Measurements from ENCODE around the gene DTNBP1. TPM values are rescaled to one million over a fixed set of nuclear protein-coding genes. Genes with fewer than 3 reads are reported as not detected.

Gene DTNBP1
- total RNA-seq, 1 donor from 2014 or later: 15.1 TPM

DNA sequence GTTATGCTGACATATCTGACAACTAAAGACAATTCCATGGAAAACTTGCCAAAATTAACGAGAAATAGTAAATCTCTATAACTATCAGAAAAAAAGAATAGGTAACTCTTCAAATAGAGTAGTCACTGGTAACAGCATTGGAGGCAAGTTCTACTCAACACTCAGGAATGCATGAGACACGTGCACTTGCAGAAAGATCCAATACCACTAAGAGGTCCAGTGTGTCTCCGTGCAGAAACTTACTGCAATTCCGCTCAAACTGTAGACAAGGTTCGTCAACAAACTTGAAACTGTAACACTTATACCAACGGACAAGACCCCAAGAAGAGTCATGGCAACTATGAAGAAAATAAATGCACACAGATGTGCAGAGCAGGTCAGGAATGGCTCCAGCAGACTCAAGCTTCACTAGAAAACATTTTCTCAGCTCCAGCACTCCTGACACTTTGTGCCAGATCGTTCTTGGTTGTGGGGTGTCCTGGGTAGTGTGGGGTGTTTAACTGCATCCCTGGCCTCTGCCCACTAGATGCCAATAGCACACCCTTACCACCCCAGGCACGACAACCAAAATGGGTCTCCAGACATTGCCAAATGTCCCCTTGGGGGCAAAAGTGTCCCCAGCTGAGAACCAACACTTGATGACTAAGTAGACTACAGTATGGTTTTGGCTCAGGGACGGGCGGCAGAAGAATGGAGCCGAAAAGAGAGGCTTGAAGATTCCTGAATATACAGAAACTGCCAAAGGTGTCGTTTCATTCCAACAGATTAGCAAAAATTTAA lies 134.8 kb downstream of the DTNBP1 start:
- Mint-ChIP-seq H3K36me3 (ENCODE audit: low read depth) (peaks cover 37% of the 10 kb centered on the region), H3K27me3 (no peaks in the 10 kb centered on the region), H3K9me3 (no peaks in the 10 kb centered on the region), H3K27ac (no peak overlapping the region), H3K4me1 (peaks cover 13% of the 10 kb centered on the region), H3K4me3 (no peak overlapping the region)
- intact Hi-C loops (cut with micrococcal nuclease): no loop called here
- no peak for DNase-seq

DNA sequence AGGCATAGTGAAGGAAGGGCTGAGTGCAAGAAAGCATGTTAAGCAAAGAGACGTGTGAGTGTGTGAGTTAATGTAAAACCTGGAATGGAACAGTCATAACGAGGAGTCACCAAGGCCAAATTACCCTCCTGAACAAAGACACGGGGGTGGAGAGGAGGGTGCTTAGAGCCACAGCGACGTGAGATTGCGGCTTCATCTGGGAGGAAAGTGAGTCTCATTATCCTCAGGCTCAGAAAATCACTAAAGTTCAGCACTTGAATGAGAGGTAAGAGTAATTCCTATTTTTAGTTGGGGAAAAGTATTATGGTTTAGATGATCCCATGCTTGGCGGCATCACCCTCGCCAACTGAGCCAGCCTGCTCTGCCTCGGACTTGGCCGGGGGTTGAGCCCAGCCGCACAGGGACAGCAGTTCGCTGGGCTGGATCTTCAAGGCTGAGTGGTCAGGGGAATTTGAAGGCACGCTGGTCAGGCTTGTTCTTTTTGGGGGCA lies 136.6 kb downstream of the DTNBP1 start:
- DNase-seq: no peak
- Mint-ChIP-seq H3K4me3 (no peak overlapping the region), H3K4me1 (peaks cover 24% of the 10 kb centered on the region), H3K9me3 (no peaks in the 10 kb centered on the region), H3K27me3 (no peaks in the 10 kb centered on the region), H3K27ac (peak overlapping the region; percentile 41), H3K36me3 (ENCODE audit: low read depth) (peaks cover 50% of the 10 kb centered on the region)
- intact Hi-C loops (cut with micrococcal nuclease): no loop called here

DNA sequence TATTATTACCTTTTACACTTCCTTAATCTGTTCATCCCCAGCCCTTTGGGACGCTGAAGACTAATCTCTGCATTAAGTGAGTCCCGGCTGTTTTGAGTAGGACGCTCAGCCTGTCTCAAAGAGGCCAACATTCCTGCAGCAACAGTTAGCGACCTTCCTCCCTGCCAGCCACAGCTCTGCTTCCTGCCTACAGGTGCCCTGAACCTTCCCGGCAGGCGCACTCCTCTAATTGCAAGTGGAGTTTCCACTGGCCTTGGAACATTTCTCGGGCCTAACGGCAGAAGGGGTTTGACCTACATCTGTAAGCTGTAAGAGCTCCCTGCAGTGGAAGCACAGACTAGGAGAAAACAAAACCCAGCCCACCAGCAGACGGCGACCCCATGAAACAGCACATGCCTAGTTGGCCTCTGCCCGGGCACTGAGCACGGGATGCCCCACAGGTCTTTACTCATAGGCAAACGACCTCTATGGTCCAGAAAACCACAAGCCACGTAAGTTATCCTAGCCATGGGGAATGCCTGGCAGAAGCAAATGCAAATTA lies 137.9 kb downstream of the DTNBP1 start:
- Mint-ChIP-seq H3K27ac (no peak overlapping the region), H3K4me1 (peaks cover 19% of the 10 kb centered on the region), H3K27me3 (no peaks in the 10 kb centered on the region), H3K4me3 (no peak overlapping the region), H3K36me3 (ENCODE audit: low read depth) (peaks cover 55% of the 10 kb centered on the region), H3K9me3 (no peaks in the 10 kb centered on the region)
- no peak for DNase-seq
- intact Hi-C loops (cut with micrococcal nuclease): loop anchor here (5.0 kb wide), 1 partner anchor 97 kb away; no protein-coding TSS in a partner anchor

- H3K27me3 Mint-ChIP-seq: no peaks in the 10 kb centered on the region
- H3K4me1 Mint-ChIP-seq: peaks cover 19% of the 10 kb centered on the region
- no peak overlapping the region for H3K4me3 Mint-ChIP-seq
- DNase-seq: no peak
- intact Hi-C loops (cut with micrococcal nuclease): loop anchor here (5.0 kb wide), 1 partner anchor 98 kb away; no protein-coding TSS in a partner anchor
- H3K36me3 Mint-ChIP-seq (ENCODE audit: low read depth): peaks cover 60% of the 10 kb centered on the region
- no peak overlapping the region for H3K27ac Mint-ChIP-seq
- no peaks in the 10 kb centered on the region for H3K9me3 Mint-ChIP-seq
Observed at GRCh38 chr6:15523679-15524630, 138.9 kb downstream of the DTNBP1 start.

DNA sequence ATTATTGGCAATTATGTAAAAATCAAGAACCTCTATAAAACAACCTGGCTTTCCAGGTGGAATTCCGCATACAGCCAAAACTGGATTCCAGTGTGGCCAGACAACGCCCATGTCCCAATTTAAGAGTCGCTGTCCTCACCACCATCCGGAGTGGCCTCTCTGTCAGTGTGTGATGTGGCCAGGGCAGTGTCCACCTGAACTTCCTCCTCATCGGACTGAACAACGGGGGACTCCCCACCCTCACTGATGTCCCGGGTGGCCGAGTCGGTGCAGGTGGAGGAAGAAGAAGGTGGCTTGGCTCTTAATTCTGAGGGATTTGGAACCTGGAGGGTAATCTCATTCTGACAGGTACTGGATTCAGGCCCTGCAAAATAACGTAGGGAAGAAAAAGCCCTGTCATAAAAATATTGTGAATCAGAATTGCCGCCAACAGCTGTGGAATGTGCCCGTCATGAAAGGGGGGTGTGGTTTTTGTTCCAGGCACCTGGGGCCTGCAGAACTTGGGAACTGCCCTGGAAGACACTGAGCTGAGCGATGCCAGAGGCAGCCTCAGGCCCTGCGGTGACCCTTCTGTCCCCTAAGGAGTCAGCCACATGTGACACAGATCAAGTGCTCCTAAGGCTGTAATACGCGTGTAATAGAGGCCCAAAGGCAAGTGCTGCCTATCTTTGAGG lies 139.8 kb downstream of the DTNBP1 start:
- no peak for DNase-seq
- Mint-ChIP-seq H3K36me3 (ENCODE audit: low read depth) (peaks cover 64% of the 10 kb centered on the region), H3K4me1 (peaks cover 19% of the 10 kb centered on the region), H3K27ac (peak overlapping the region; percentile 49), H3K4me3 (no peak overlapping the region), H3K9me3 (no peaks in the 10 kb centered on the region), H3K27me3 (no peaks in the 10 kb centered on the region)
- intact Hi-C loops (cut with micrococcal nuclease): loop anchor here (5.0 kb wide), 1 partner anchor 99 kb away; no protein-coding TSS in a partner anchor

GRCh38 chr6:15522427-15522826 lies 140.4 kb downstream of the DTNBP1 start:
- intact Hi-C loops (cut with micrococcal nuclease): loop anchor here (5.0 kb wide), 1 partner anchor 100 kb away; no protein-coding TSS in a partner anchor
- no peak overlapping the region for H3K4me3 Mint-ChIP-seq
- no peak for DNase-seq
- peaks cover 65% of the 10 kb centered on the region for H3K36me3 Mint-ChIP-seq (ENCODE audit: low read depth)
- H3K9me3 Mint-ChIP-seq: no peaks in the 10 kb centered on the region
- peaks cover 19% of the 10 kb centered on the region for H3K4me1 Mint-ChIP-seq
- peak overlapping the region; percentile 49 for H3K27ac Mint-ChIP-seq
- H3K27me3 Mint-ChIP-seq: no peaks in the 10 kb centered on the region

DNA sequence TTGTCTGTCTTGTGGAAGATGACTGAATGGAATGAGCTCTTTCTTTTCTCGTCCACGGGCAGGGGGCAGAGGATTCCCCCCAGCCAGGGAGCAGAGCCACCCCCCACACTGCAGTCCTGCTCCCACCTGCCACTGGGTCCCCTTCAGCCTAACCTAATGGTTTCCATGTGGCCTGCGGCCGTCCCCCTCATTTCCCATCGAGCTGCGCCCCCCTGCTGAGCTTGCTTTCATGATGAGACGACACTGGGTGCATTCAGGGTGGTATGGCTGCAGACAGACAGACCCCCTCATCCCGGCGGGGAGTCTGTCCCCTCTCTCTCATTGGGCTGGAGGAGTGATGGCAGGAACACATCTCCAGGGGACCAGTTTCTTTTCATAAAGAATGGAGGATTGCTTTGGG lies 140.8 kb downstream of the DTNBP1 start:
- peaks cover 19% of the 10 kb centered on the region for H3K4me1 Mint-ChIP-seq
- DNase-seq: no peak
- peaks cover 65% of the 10 kb centered on the region for H3K36me3 Mint-ChIP-seq (ENCODE audit: low read depth)
- H3K4me3 Mint-ChIP-seq: no peak overlapping the region
- peak overlapping the region; percentile 57 for H3K27ac Mint-ChIP-seq
- H3K9me3 Mint-ChIP-seq: no peaks in the 10 kb centered on the region
- intact Hi-C loops (cut with micrococcal nuclease): loop anchor here (5.0 kb wide), 1 partner anchor 100 kb away; no protein-coding TSS in a partner anchor
- H3K27me3 Mint-ChIP-seq: no peaks in the 10 kb centered on the region

DNA sequence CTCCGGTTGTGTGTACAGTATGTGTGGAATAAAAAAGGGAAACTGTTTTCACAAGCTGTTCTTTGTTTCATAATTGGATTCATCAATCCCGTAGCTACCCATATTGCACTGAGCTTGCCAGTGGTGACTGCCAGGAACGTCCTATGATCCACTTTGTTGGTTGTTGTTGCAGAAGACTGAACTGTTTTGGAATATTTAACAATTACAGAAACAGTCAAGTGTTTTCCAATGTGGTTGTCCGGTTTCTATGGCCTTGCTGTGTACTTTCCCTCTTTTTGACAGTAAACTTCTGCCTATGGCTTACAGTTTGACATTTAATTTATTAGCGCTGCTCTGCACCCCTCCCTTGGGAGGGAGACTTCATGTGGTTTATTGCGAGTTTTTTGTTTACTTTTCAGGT lies 141.2 kb downstream of the DTNBP1 start:
- no peak overlapping the region for H3K4me3 Mint-ChIP-seq

GRCh38 chr6:15520626-15521203 lies 142.1 kb downstream of the DTNBP1 start:
- no peak for DNase-seq
- H3K4me1 Mint-ChIP-seq: peaks cover 14% of the 10 kb centered on the region
- intact Hi-C loops (cut with micrococcal nuclease): loop anchor here (5.0 kb wide), 1 partner anchor 102 kb away; no protein-coding TSS in a partner anchor
- H3K4me3 Mint-ChIP-seq: no peak overlapping the region
- H3K36me3 Mint-ChIP-seq (ENCODE audit: low read depth): peaks cover 72% of the 10 kb centered on the region
- H3K27ac Mint-ChIP-seq: peak overlapping the region; percentile 54
- H3K27me3 Mint-ChIP-seq: no peaks in the 10 kb centered on the region
- H3K9me3 Mint-ChIP-seq: no peaks in the 10 kb centered on the region

More for the DNA sequence above, 141.2 kb downstream of the DTNBP1 start:
- H3K4me1 Mint-ChIP-seq: peaks cover 19% of the 10 kb centered on the region
- peak overlapping the region; percentile 49 for H3K27ac Mint-ChIP-seq
- no peaks in the 10 kb centered on the region for H3K9me3 Mint-ChIP-seq
- intact Hi-C loops (cut with micrococcal nuclease): loop anchor here (5.0 kb wide), 1 partner anchor 101 kb away; no protein-coding TSS in a partner anchor
- DNase-seq: no peak
- H3K36me3 Mint-ChIP-seq (ENCODE audit: low read depth): peaks cover 70% of the 10 kb centered on the region
- no peaks in the 10 kb centered on the region for H3K27me3 Mint-ChIP-seq

DNA sequence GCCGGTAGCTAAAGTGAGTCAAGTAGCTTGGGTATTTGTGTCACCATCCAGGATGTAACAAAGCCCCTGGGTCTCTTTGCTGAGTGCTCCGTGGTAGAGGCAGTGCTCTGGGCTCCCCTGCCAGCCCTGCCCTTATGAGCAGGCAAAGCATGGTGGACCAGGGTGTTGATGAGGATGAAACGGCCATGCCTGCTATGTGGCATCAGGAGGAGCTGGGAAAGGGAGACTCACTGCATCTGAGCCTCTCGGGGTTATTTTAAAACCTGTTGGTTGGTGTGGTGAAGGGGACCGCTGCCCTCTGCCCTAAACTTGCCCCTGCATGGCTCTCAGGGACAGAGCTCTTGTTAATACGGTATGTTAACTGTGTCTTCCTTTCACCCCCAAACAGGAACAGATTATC lies 143.1 kb downstream of the DTNBP1 start:
- no peak overlapping the region for H3K4me3 Mint-ChIP-seq
- intact Hi-C loops (cut with micrococcal nuclease): loop anchor here (5.0 kb wide), 1 partner anchor 103 kb away; no protein-coding TSS in a partner anchor
- no peak for DNase-seq
- no peaks in the 10 kb centered on the region for H3K27me3 Mint-ChIP-seq
- H3K4me1 Mint-ChIP-seq: peaks cover 16% of the 10 kb centered on the region
- H3K36me3 Mint-ChIP-seq (ENCODE audit: low read depth): peaks cover 75% of the 10 kb centered on the region
- no peak overlapping the region for H3K27ac Mint-ChIP-seq
- H3K9me3 Mint-ChIP-seq: no peaks in the 10 kb centered on the region

DNA sequence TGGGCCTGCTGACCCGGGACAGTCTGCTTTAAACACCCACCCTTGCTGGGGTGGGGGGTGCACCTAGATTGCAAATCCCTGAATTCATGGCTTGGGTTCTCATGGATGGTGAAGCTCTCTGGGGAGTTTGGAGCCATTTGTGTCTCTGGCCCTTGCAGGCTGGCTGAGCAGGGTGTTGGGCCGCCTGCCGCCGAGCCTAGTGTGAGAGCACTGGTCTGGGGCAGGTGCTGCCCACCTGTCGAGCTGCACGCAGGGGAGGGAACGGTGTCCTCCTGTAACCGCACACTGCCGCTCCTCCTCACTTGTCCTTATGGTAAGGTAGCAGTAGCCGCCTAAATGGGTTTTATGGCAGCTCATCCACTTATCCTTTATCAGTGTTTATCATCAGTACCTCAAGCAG lies 143.9 kb downstream of the DTNBP1 start:
- Mint-ChIP-seq H3K4me3 (no peak overlapping the region), H3K9me3 (no peaks in the 10 kb centered on the region), H3K27ac (peak overlapping the region; percentile 7), H3K4me1 (peaks cover 16% of the 10 kb centered on the region), H3K27me3 (no peaks in the 10 kb centered on the region), H3K36me3 (ENCODE audit: low read depth) (peaks cover 77% of the 10 kb centered on the region)
- intact Hi-C loops (cut with micrococcal nuclease): no loop called here
- no peak for DNase-seq

- no peaks in the 10 kb centered on the region for H3K27me3 Mint-ChIP-seq
- DNase-seq: no peak
- no peaks in the 10 kb centered on the region for H3K9me3 Mint-ChIP-seq
- peaks cover 16% of the 10 kb centered on the region for H3K4me1 Mint-ChIP-seq
- H3K27ac Mint-ChIP-seq: no peak overlapping the region
- intact Hi-C loops (cut with micrococcal nuclease): no loop called here
- H3K4me3 Mint-ChIP-seq: no peak overlapping the region
- H3K36me3 Mint-ChIP-seq (ENCODE audit: low read depth): peaks cover 75% of the 10 kb centered on the region
Observed at GRCh38 chr6:15518057-15518456, 144.8 kb downstream of the DTNBP1 start.

- Mint-ChIP-seq H3K27ac (no peak overlapping the region), H3K4me1 (peaks cover 12% of the 10 kb centered on the region), H3K4me3 (no peak overlapping the region), H3K9me3 (no peaks in the 10 kb centered on the region), H3K36me3 (ENCODE audit: low read depth) (peaks cover 74% of the 10 kb centered on the region), H3K27me3 (no peaks in the 10 kb centered on the region)
- intact Hi-C loops (cut with micrococcal nuclease): no loop called here
- no peak for DNase-seq
Observed at GRCh38 chr6:15517600-15517999, 145.2 kb downstream of the DTNBP1 start.

All from activated CD4-positive, alpha-beta T cell treated with anti-CD3 and anti-CD28 coated beads, Interleukin-2, amount 10 ng/mL, durations not matched to agents 24 days and 14 days (primary cell).